Astrocyte of the spinal cord (primary cell): ENCODE data around the gene LRP3.
"Not testable (repeated sequence)": the region's sequence is repeated elsewhere in the genome, so short reads cannot be mapped to it uniquely, and the experiment has no call there.

ENCODE experiments used
- DNase-seq: peaks from one replicate; pipeline ENCODE4 v3.0.0; 2011; ENCODE audit warnings: low read depth, low spot score
- H3K4me3 ChIP-seq: 2 replicates; pipeline ENCODE4 v1.5.1; 2011; ENCODE audit warnings: low read depth, mild to moderate bottlenecking, low read length, moderate library complexity
- CTCF ChIP-seq: IDR thresholded peaks from 2 replicates; pipeline ENCODE4 v1.5.1; 2012; ENCODE audit warnings: low read depth, mild to moderate bottlenecking, low read length, inconsistent platforms
- in situ Hi-C: cut with HindIII; loops from 2 replicates; pipeline ENCODE4 v1.10.0; 2017; ENCODE audit warnings: low sequenced_read_pairs

LRP3 gene

GRCh38 chr19:33193865-33194362 lies at the start of gene LRP3:
Gene LRP3, plus strand, starts transcription at chr19:33194330. Its CDS starts 456 bp downstream, at chr19:33194786.
- in situ Hi-C loops = no loop called here
- peak within 1 kb of the TSS; percentile 49 for H3K4me3 ChIP-seq
- DNase-seq = no peak
- no peak for TF ChIP-seq CTCF

GRCh38 chr19:33146209-33146608 lies 47.9 kb upstream of the LRP3 start:
- no peak for DNase-seq
- H3K4me3 ChIP-seq = no peak overlapping the region
- in situ Hi-C loops = no loop called here
- no peak for TF ChIP-seq CTCF

GRCh38 chr19:33147538-33147937 lies 46.6 kb upstream of the LRP3 start:
- no peak for TF ChIP-seq CTCF
- no peak overlapping the region for H3K4me3 ChIP-seq
- DNase-seq = no peak
- in situ Hi-C loops = no loop called here

- in situ Hi-C loops = no loop called here
- no peak overlapping the region for H3K4me3 ChIP-seq
- no peak for TF ChIP-seq CTCF
- no peak for DNase-seq
Observed at GRCh38 chr19:33150852-33151518, 43.1 kb upstream of the LRP3 start.

GRCh38 chr19:33152176-33152575 lies 42.0 kb upstream of the LRP3 start:
- in situ Hi-C loops = no loop called here
- H3K4me3 ChIP-seq = no peak overlapping the region
- TF ChIP-seq CTCF = no peak
- DNase-seq = no peak

- H3K4me3 ChIP-seq, in situ Hi-C loops, DNase-seq: not testable (repeated sequence)
Observed at GRCh38 chr19:33152625-33153024, 41.5 kb upstream of the LRP3 start.

GRCh38 chr19:33154313-33154712 lies 39.8 kb upstream of the LRP3 start:
- H3K4me3 ChIP-seq, in situ Hi-C loops: not testable (repeated sequence)

More at GRCh38 chr19:33154313-33154712, 39.8 kb upstream of the LRP3 start:
- DNase-seq = not testable (repeated sequence)
